Measurements from ENCODE around the gene RNU6-9.

Gene RNU6-9

GRCh38 chr19:899336-900042 is 6.2 kb downstream of the RNU6-9 start:
- no peak for DNase-seq

GRCh38 chr19:900043-900301 is 6.7 kb downstream of the RNU6-9 start:
- no peak for DNase-seq

GRCh38 chr19:900302-901111 is 7.2 kb downstream of the RNU6-9 start:
- DNase-seq, result no peak

- no peak for DNase-seq
Measured at GRCh38 chr19:901216-902092, 8.2 kb downstream of the RNU6-9 start.

GRCh38 chr19:902093-902370 is 8.7 kb downstream of the RNU6-9 start:
- DNase-seq, result no peak

- no peak for DNase-seq
Measured at GRCh38 chr19:902446-903226, 9.4 kb downstream of the RNU6-9 start.

GRCh38 chr19:903266-903797 is 10.0 kb downstream of the RNU6-9 start:
- no peak for DNase-seq

GRCh38 chr19:904545-904944 is 11.3 kb downstream of the RNU6-9 start:
- no peak for DNase-seq

GRCh38 chr19:906480-906879 is 13.2 kb downstream of the RNU6-9 start:
- DNase-seq, result no peak

- no peak for DNase-seq
Measured at GRCh38 chr19:907183-907853, 14.0 kb downstream of the RNU6-9 start.

GRCh38 chr19:911197-912033 is 18.1 kb downstream of the RNU6-9 start:
- no peak for DNase-seq

- DNase-seq, result no peak
Measured at GRCh38 chr19:912181-913079, 19.1 kb downstream of the RNU6-9 start.

GRCh38 chr19:913080-913748 is 19.9 kb downstream of the RNU6-9 start, which contains the start of gene R3HDM4:
Gene R3HDM4 (minus strand): TSS chr19:913219. CDS start chr19:913157, 62 bp downstream.
- peak; percentile 31 for DNase-seq

- DNase-seq, result no peak
Measured at GRCh38 chr19:916645-917322, 23.5 kb downstream of the RNU6-9 start.

GRCh38 chr19:917323-918151 is 24.3 kb downstream of the RNU6-9 start, which contains the start of gene KISS1R:
Gene KISS1R (plus strand): TSS chr19:917333. CDS start chr19:917503, 170 bp downstream.
- no peak for DNase-seq

GRCh38 chr19:918152-918437 is 24.8 kb downstream of the RNU6-9 start:
- no peak for DNase-seq

- DNase-seq, result no peak
Measured at GRCh38 chr19:918481-919198, 25.4 kb downstream of the RNU6-9 start.

Measured in MV-4-11 (cell line).